K562 (cell line): Measurements from ENCODE around the gene KCNH2. TPM values are rescaled to one million over a fixed set of nuclear protein-coding genes. Genes with fewer than 3 reads are reported as not detected.
A peak's percentile ranks its signal among the peaks of the same experiment; 100 is the strongest.

Experiments
- CBX8 ChIP-seq: fragments of 200-600 bp; sonication (generic); IDR thresholded peaks from 2 replicates; pipeline ENCODE4 v1.6.1; 2012; ENCODE audit warnings: borderline replicate concordance, mixed run types, low read depth, mild to moderate bottlenecking, moderate library complexity, mixed read lengths, low read length, control low read depth, inconsistent platforms; ENCODE audit not compliant: poor library complexity, severe bottlenecking; ENCODE audit errors: extremely low read depth
- ETV6 ChIP-seq, 3 experiments: fragments of 150-350 bp in 1 of 3; sonication (generic) in 1 of 3; formaldehyde crosslinking in 1 of 3; IDR thresholded peaks; 2 replicates each; pipeline versions ENCODE4 v1.6.1 to v1.8.0; 2014 to 2022; ENCODE audit warnings: borderline replicate concordance in 2 of 3, low read depth in 2 of 3, antibody characterized with exemption in 1 of 3, low read length in 1 of 3, mild to moderate bottlenecking in 1 of 3, missing genetic modification reagents in 1 of 3
- HDAC1 ChIP-seq, 2 experiments: fragments of 450-650 bp; IDR thresholded peaks; 2 replicates each; pipeline ENCODE4 v1.6.1; 2016 to 2017; ENCODE audit warnings: inconsistent platforms in 1 of 2, mild to moderate bottlenecking in 1 of 2, moderate library complexity in 1 of 2
- MAZ ChIP-seq, 2 experiments: fragments of 450-650 bp in 1 of 2; sonication (generic) in 1 of 2; formaldehyde crosslinking; IDR thresholded peaks in 1 of 2; conservative IDR thresholded peaks in 1 of 2; 2 replicates each; pipeline versions ENCODE4 v1.4.0 to v1.5.0; 2020; ENCODE audit warnings: mild to moderate bottlenecking in 1 of 2, missing genetic modification reagents in 1 of 2
- NELFE ChIP-seq: IDR thresholded peaks from 2 replicates; pipeline ENCODE4 v1.6.1; 2011; ENCODE audit warnings: mild to moderate bottlenecking; ENCODE audit not compliant: insufficient read depth, insufficient read length
- PPARD ChIP-seq: fragments of 250-450 bp; sonication (Bioruptor Pico); IDR thresholded peaks from 2 replicates; pipeline ENCODE4 v1.8.0; 2022; ENCODE audit warnings: inconsistent platforms, mild to moderate bottlenecking, moderate library complexity
- RBM25 ChIP-seq: fragments of 200-400 bp; formaldehyde crosslinking; IDR thresholded peaks from 2 replicates; pipeline ENCODE4 v1.6.1; 2018; ENCODE audit warnings: low read length, low read depth, moderate library complexity; ENCODE audit not compliant: severe bottlenecking
- SIN3B ChIP-seq: fragments of 450-650 bp; IDR thresholded peaks from 2 replicates; pipeline ENCODE4 v1.6.1; 2017; ENCODE audit warnings: low read depth, mild to moderate bottlenecking, moderate library complexity
- UBTF ChIP-seq, 2 experiments: IDR thresholded peaks; 2 replicates each; pipeline ENCODE4 v1.6.1; 2012; ENCODE audit warnings: improper control_type of control experiment in 2 of 2, low read depth in 2 of 2, low read length in 2 of 2, borderline replicate concordance in 1 of 2
- ZBTB43 ChIP-seq: sonication (generic); formaldehyde crosslinking; IDR thresholded peaks from 2 replicates; pipeline ENCODE4 v1.8.0; 2023; ENCODE audit warnings: mild to moderate bottlenecking, missing genetic modification reagents
- ZNF639 ChIP-seq, 2 experiments: fragments of 200-800 bp in 1 of 2; sonication (Bioruptor generic) in 1 of 2; sonication (generic) in 1 of 2; formaldehyde crosslinking in 1 of 2; IDR thresholded peaks in 1 of 2; conservative IDR thresholded peaks in 1 of 2; 2 replicates each; pipeline versions ENCODE4 v1.5.0 to v1.6.1; 2016 to 2020; ENCODE audit warnings: missing compliant biosample characterization in 1 of 2, missing genetic modification characterization in 1 of 2, missing genetic modification reagents in 1 of 2
- polyA plus RNA-seq, 8 experiments: library from polyadenylated mRNA; depleted of rRNA in 4 of 8; stranded (reverse) in 5 of 8; unstranded in 3 of 8; fragments of >200 nt; fragmentation: Nextera tagmentation in 2 of 8; fragmentation: Illumina TruSeq in 1 of 8; extraction: Ambion mirVana in 2 of 8; extraction: Trizol in 1 of 8; gene quantifications; 2 replicates each; pipeline versions ENCODE4 v1.2.1 to v1.2.3, GENCODE V29; 2011 to 2014; ENCODE audit warnings: inconsistent platforms in 1 of 8, missing spikeins in 1 of 8
- total RNA-seq, 7 experiments: library from RNA; depleted of rRNA in 6 of 7; stranded (reverse); fragments of >200 nt in 6 of 7; fragmentation: Illumina TruSeq in 2 of 7; extraction: Trizol in 2 of 7; gene quantifications; 2 replicates each; pipeline versions ENCODE4 v1.2.1 to v1.2.3, GENCODE V29; 2011 to 2021; ENCODE audit warnings: low replicate concordance in 1 of 7

KCNH2 gene
- total and polyA plus RNA-seq, 9 of the 15 experiments (the other 6 are each of a cell fraction or from before 2014, with no cell fraction given): 18.1 to 368 (median 218) TPM

GRCh38 chr7:150957133-150958020 lies 20.7 kb downstream of the KCNH2 start (continued):
- peak in 1 of 2 experiments; percentile 25; a peak in 1 of 4 replicates for TF ChIP-seq MAZ (CRISPR knock-in tag; conservative IDR thresholded peaks at IDR 0.05 in 1 of 2, IDR thresholded peaks at IDR 0.05 in 1 of 2)
- no peak for TF ChIP-seq RBM25
- TF ChIP-seq SIN3B: no peak
- TF ChIP-seq CBX8: no peak
- TF ChIP-seq ETV6 (IDR thresholded peaks at IDR 0.05; ENCODE audit: borderline replicate concordance in 1 of 2, low read depth in 2 of 2, low read length in 1 of 2): no peak
- TF ChIP-seq ETV6 (CRISPR knock-in tag; IDR thresholded peaks at IDR 0.05; ENCODE audit: borderline replicate concordance): no peak
- TF ChIP-seq ZBTB43 (CRISPR knock-in tag): no peak
- TF ChIP-seq NELFE: no peak
- TF ChIP-seq HDAC1 (IDR thresholded peaks at IDR 0.05): 0 out of 4 replicates have a peak, but pooled peaks of 1 of the 2 experiments have one; percentile 6
- 0 out of 4 replicates have a peak, but pooled peaks of 1 of the 2 experiments have one; percentile 27 for TF ChIP-seq UBTF (IDR thresholded peaks at IDR 0.05; ENCODE audit: borderline replicate concordance in 1 of 2, low read depth in 2 of 2, low read length in 2 of 2)
- TF ChIP-seq PPARD (CRISPR knock-in tag): no peak
- no peak for TF ChIP-seq ZNF639 (CRISPR knock-in tag; conservative IDR thresholded peaks at IDR 0.05 in 1 of 2, IDR thresholded peaks at IDR 0.05 in 1 of 2)
